SK-N-SH (cell line): Measurements from ENCODE around the gene FARSA.
"Not testable (repeated sequence)": the region's sequence is repeated elsewhere in the genome, so short reads cannot be mapped to it uniquely, and the experiment has no call there.

Experiments used
- EP300 ChIP-seq, 2 experiments: IDR thresholded peaks; 2 replicates each; pipeline versions ENCODE4 v1.4.0 to v1.6.1; 2012; ENCODE audit warnings: borderline replicate concordance in 1 of 2, low read depth in 1 of 2, low read length in 1 of 2
- EZH2phosphoT487 ChIP-seq: fragments of 200-600 bp; sonication (generic); IDR thresholded peaks from 2 replicates; pipeline ENCODE4 v1.6.1; 2017; ENCODE audit warnings: low read depth, mixed run types, mild to moderate bottlenecking, antibody characterized with exemption, moderate library complexity, borderline replicate concordance
- FOSL2 ChIP-seq: IDR thresholded peaks from 2 replicates; pipeline ENCODE4 v1.4.0; 2012; ENCODE audit warnings: low read depth, mild to moderate bottlenecking, moderate library complexity, borderline replicate concordance
- GATA2 ChIP-seq: sonication (generic); formaldehyde crosslinking; IDR thresholded peaks from 2 replicates; pipeline ENCODE4 v1.5.0; 2020; ENCODE audit warnings: mild to moderate bottlenecking, missing genetic modification reagents
- NFIC ChIP-seq: IDR thresholded peaks from 2 replicates; pipeline ENCODE4 v1.4.0; 2012; ENCODE audit warnings: borderline replicate concordance
- POLR2AphosphoS5 ChIP-seq: IDR thresholded peaks from 2 replicates; pipeline ENCODE4 v1.6.1; 2012; ENCODE audit warnings: low read depth, low read length
- SMC3 ChIP-seq: IDR thresholded peaks from 2 replicates; pipeline ENCODE4 v1.6.1; 2012; ENCODE audit warnings: low read depth, low read length, improper control_type of control experiment
- TCF12 ChIP-seq: IDR thresholded peaks from 2 replicates; pipeline ENCODE4 v1.4.0; 2012
- TEAD4 ChIP-seq: IDR thresholded peaks from 2 replicates; pipeline ENCODE4 v1.4.0; 2012; ENCODE audit warnings: mild to moderate bottlenecking, borderline replicate concordance; ENCODE audit not compliant: insufficient read depth
- TF ChIP-seq, protein P1 (sequence below): fragments of 200-600 bp; sonication (generic); IDR thresholded peaks from 2 replicates; pipeline ENCODE4 v1.6.1; 2017; ENCODE audit warnings: antibody characterized with exemption, mild to moderate bottlenecking, moderate library complexity
- TF ChIP-seq, protein P2 (sequence below): fragments of 150-350 bp; IDR thresholded peaks from 2 replicates; pipeline ENCODE4 v1.6.1; 2016; ENCODE audit warnings: mild to moderate bottlenecking, low read depth, low read length

DNA sequence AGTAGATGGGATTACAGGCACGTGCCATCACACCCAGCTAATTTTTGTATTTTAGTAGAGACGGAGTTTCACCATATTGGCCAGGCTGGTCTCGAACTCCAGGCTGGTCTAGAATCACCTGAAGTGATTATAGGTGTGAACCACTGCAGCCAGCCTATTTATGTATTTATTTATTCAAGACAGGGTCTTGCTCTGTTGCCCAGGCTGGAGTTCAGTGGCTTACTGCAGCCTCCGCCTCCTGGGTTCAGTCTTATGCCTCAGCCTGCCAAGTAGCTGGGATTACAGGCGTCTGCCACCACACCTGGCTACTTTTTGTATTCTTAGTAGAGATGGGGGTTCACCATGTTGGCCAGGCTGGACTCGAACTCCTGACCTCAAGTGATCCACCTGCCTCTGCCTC is 18.5 kb upstream of the FARSA start:
- TF ChIP-seq, protein P1, sequence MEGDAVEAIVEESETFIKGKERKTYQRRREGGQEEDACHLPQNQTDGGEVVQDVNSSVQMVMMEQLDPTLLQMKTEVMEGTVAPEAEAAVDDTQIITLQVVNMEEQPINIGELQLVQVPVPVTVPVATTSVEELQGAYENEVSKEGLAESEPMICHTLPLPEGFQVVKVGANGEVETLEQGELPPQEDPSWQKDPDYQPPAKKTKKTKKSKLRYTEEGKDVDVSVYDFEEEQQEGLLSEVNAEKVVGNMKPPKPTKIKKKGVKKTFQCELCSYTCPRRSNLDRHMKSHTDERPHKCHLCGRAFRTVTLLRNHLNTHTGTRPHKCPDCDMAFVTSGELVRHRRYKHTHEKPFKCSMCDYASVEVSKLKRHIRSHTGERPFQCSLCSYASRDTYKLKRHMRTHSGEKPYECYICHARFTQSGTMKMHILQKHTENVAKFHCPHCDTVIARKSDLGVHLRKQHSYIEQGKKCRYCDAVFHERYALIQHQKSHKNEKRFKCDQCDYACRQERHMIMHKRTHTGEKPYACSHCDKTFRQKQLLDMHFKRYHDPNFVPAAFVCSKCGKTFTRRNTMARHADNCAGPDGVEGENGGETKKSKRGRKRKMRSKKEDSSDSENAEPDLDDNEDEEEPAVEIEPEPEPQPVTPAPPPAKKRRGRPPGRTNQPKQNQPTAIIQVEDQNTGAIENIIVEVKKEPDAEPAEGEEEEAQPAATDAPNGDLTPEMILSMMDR = not testable (repeated sequence)
- not testable (repeated sequence) for TF ChIP-seq TEAD4; EP300 (IDR thresholded peaks at IDR 0.05; ENCODE audit: borderline replicate concordance in 1 of 2, low read depth in 1 of 2, low read length in 1 of 2); FOSL2; NFIC; EZH2phosphoT487; GATA2 (CRISPR knock-in tag); POLR2AphosphoS5; SMC3; TCF12
- TF ChIP-seq, protein P2, sequence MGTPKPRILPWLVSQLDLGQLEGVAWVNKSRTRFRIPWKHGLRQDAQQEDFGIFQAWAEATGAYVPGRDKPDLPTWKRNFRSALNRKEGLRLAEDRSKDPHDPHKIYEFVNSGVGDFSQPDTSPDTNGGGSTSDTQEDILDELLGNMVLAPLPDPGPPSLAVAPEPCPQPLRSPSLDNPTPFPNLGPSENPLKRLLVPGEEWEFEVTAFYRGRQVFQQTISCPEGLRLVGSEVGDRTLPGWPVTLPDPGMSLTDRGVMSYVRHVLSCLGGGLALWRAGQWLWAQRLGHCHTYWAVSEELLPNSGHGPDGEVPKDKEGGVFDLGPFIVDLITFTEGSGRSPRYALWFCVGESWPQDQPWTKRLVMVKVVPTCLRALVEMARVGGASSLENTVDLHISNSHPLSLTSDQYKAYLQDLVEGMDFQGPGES = not testable (repeated sequence)
